GM12878 (cell line): Measurements from ENCODE around the gene STX12. TPM values are rescaled to one million over a fixed set of nuclear protein-coding genes. Genes with fewer than 3 reads are reported as not detected.

ENCODE experiments used
- ATAC-seq: fragments of 200-7000 bp; cut with Tn5 transposase; 3 replicates; pipeline ENCODE4 v1.9.1; 2020; ENCODE audit warnings: mild to moderate bottlenecking, moderate library complexity
- BruUV-seq: library from RNA; stranded (reverse); fragments of 400-500 nt; replicated peaks from 2 replicates; lab custom pipeline; 2021; lab: Mats Ljungman, UMichigan
- CTCF ChIA-PET: fragments of 300-600 bp; sonication (Branson Sonifier 250); formaldehyde crosslinking; extraction: SDS; loops from one replicate; lab custom pipeline; 2021; ENCODE audit warnings: inconsistent platforms; lab: Yijun Ruan, JAX
- POLR2A ChIA-PET: fragments of 350-600 bp; formaldehyde crosslinking; extraction: SDS; loops from one replicate; lab custom pipeline; 2021; ENCODE audit warnings: inconsistent platforms; lab: Charles Lee
- RAD21 ChIA-PET: fragments of 300-600 bp; sonication (Branson Sonifier 250); formaldehyde crosslinking; loops from one replicate; lab custom pipeline; 2023; ENCODE audit warnings: antibody characterized with exemption; ENCODE audit not compliant: unreplicated experiment; lab: Charles Lee
- SMC1A ChIA-PET: fragments of 300-600 bp; sonication (Branson Sonifier 250); formaldehyde crosslinking; loops from one replicate; lab custom pipeline; 2023; ENCODE audit not compliant: unreplicated experiment, uncharacterized antibody; lab: Charles Lee
- DNase-seq: peaks from one replicate; pipeline ENCODE4 v3.0.0-alpha.2; 2011; ENCODE audit warnings: low read depth, low spot score
- FAIRE-seq: peaks from 3 replicates; lab custom pipeline; 2011; peaks lifted over from hg19 to GRCh38; lab: Jason Lieb, UNC
- H2AFZ ChIP-seq: 2 replicates; pipeline ENCODE4 v1.6.0; 2011; ENCODE audit warnings: low read depth, low read length, control low read depth; ENCODE audit not compliant: control insufficient read depth
- H3K27ac ChIP-seq: 2 replicates; pipeline ENCODE4 v1.5.1; 2011; ENCODE audit warnings: control low read depth; ENCODE audit not compliant: control insufficient read depth, insufficient read depth
- H3K27me3 ChIP-seq, 2 experiments: replicated peaks in 1 of 2; 2 replicates each; pipeline versions ENCODE4 v1.6.0 to v1.6.1; 2011; ENCODE audit warnings: low read length in 1 of 2; ENCODE audit not compliant: control insufficient read depth in 2 of 2, insufficient read depth in 2 of 2
- H3K36me3 ChIP-seq, 2 experiments: 2 replicates each; pipeline ENCODE4 v1.5.1; 2011; ENCODE audit warnings: low read length in 1 of 2; ENCODE audit not compliant: control insufficient read depth in 2 of 2, insufficient read depth in 2 of 2
- H3K4me1 ChIP-seq: 2 replicates; pipeline ENCODE4 v1.6.1; 2011; ENCODE audit warnings: mild to moderate bottlenecking, low read length, moderate library complexity, mixed read lengths; ENCODE audit not compliant: control insufficient read depth, insufficient read depth
- H3K4me2 ChIP-seq: 2 replicates; pipeline ENCODE4 v1.6.0; 2011; ENCODE audit warnings: control low read depth; ENCODE audit not compliant: control insufficient read depth, insufficient read depth
- H3K4me3 ChIP-seq: fragments of 200-600 bp; sonication (generic); 2 replicates; pipeline ENCODE4 v1.5.1; 2016
- H3K79me2 ChIP-seq: 2 replicates; pipeline ENCODE4 v1.6.0; 2011; ENCODE audit warnings: low read length; ENCODE audit not compliant: control insufficient read depth, insufficient read depth
- H3K9ac ChIP-seq: 2 replicates; pipeline ENCODE4 v1.8.0; 2011; ENCODE audit warnings: low read length, control low read depth, mixed read lengths; ENCODE audit not compliant: control insufficient read depth, insufficient read depth
- H3K9me3 ChIP-seq: replicated peaks from 3 replicates; pipeline ENCODE4 v1.5.1; 2011; ENCODE audit warnings: mild to moderate bottlenecking, low read length; ENCODE audit not compliant: control insufficient read depth, insufficient read depth
- H4K20me1 ChIP-seq: 2 replicates; pipeline ENCODE4 v1.6.0; 2011; ENCODE audit not compliant: control insufficient read depth, insufficient read depth
- BHLHE40 ChIP-seq, 2 experiments: fragments of 450-650 bp in 1 of 2; IDR thresholded peaks; 2 replicates each; pipeline ENCODE4 v1.6.1; 2011 to 2017; ENCODE audit warnings: low read depth in 2 of 2, borderline replicate concordance in 1 of 2, improper control_type of control experiment in 1 of 2, low read length in 1 of 2, mild to moderate bottlenecking in 1 of 2
- DPF2 ChIP-seq: fragments of 450-650 bp; IDR thresholded peaks from 2 replicates; pipeline ENCODE4 v1.6.1; 2017; ENCODE audit warnings: mild to moderate bottlenecking
- E2F8 ChIP-seq: fragments of 450-650 bp; IDR thresholded peaks from 2 replicates; pipeline ENCODE4 v1.6.1; 2018; ENCODE audit warnings: mild to moderate bottlenecking, low read depth, moderate library complexity; ENCODE audit not compliant: partially characterized antibody
- EP300 ChIP-seq, 2 experiments: fragments of 150-350 bp in 1 of 2; IDR thresholded peaks; 2 replicates each; pipeline ENCODE4 v1.6.1; 2011 to 2012; ENCODE audit warnings: low read depth in 2 of 2, low read length in 2 of 2, borderline replicate concordance in 1 of 2, improper control_type of control experiment in 1 of 2, inconsistent platforms in 1 of 2; ENCODE audit not compliant: control insufficient read depth in 1 of 2
- KLF5 ChIP-seq: fragments of 450-650 bp; IDR thresholded peaks from 2 replicates; pipeline ENCODE4 v1.6.1; 2014; ENCODE audit warnings: mild to moderate bottlenecking; ENCODE audit not compliant: partially characterized antibody
- NFYB ChIP-seq: IDR thresholded peaks from 2 replicates; pipeline ENCODE4 v1.6.1; 2011; ENCODE audit warnings: low read depth, mild to moderate bottlenecking, low read length, improper control_type of control experiment, moderate library complexity; ENCODE audit not compliant: insufficient read depth
- RB1 ChIP-seq: fragments of 450-650 bp; formaldehyde crosslinking; IDR thresholded peaks from 2 replicates; pipeline ENCODE4 v1.6.1; 2017; ENCODE audit warnings: mild to moderate bottlenecking, borderline replicate concordance
- RUNX3 ChIP-seq: IDR thresholded peaks from 2 replicates; pipeline ENCODE4 v1.6.1; 2012; ENCODE audit warnings: low read length, inconsistent platforms
- SPI1 ChIP-seq: IDR thresholded peaks from 2 replicates; pipeline ENCODE4 v1.6.1; 2011; ENCODE audit warnings: low read depth, mild to moderate bottlenecking, low read length, moderate library complexity, borderline replicate concordance; ENCODE audit not compliant: insufficient read depth
- TCF3 ChIP-seq: IDR thresholded peaks from 2 replicates; pipeline ENCODE4 v1.6.1; 2012; ENCODE audit warnings: low read depth, mild to moderate bottlenecking, low read length, borderline replicate concordance; ENCODE audit not compliant: insufficient read depth
- YBX1 ChIP-seq: fragments of 450-650 bp; IDR thresholded peaks from 2 replicates; pipeline ENCODE4 v1.6.1; 2016; ENCODE audit warnings: antibody characterized with exemption
- ZNF274 ChIP-seq: IDR thresholded peaks from one replicate; pipeline ENCODE4 v1.8.0; 2011; ENCODE audit not compliant: insufficient read length, insufficient read depth
- WGBS: methylation state at CpG from one replicate; pipeline ENCODE4 v1.1.6; 2016; ENCODE audit warnings: low lambda C conversion rate; ENCODE audit not compliant: insufficient replicate concordance, insufficient coverage; ENCODE audit errors: missing lambda C conversion rate; 5-methylcytosine and 5-hydroxymethylcytosine counted together
- in situ Hi-C: fragments of 300-500 bp; cut with MboI; formaldehyde crosslinking; loops from 9 replicates; pipeline ENCODE4 v1.14.3; 2018; ENCODE audit warnings: mixed read lengths
- intact Hi-C: fragments of 100-400 bp; cut with micrococcal nuclease; formaldehyde crosslinking; loops from one replicate; pipeline ENCODE4 v1.14.2; 2022; ENCODE audit not compliant: unreplicated experiment
- polyA plus RNA-seq, 11 experiments: library from polyadenylated mRNA; depleted of rRNA in 4 of 11; unstranded in 6 of 11; stranded (reverse) in 5 of 11; fragments of >200 nt; fragmentation: Nextera tagmentation in 4 of 11; fragmentation: Illumina TruSeq in 1 of 11; extraction: Ambion mirVana in 4 of 11; extraction: Trizol in 1 of 11; gene quantifications; 1 replicate in 1 of 11; 2 replicates in 10 of 11; pipeline versions ENCODE4 v1.2.1 to v1.2.3, GENCODE V29; 2011 to 2016; ENCODE audit warnings: inconsistent platforms in 2 of 11, missing spikeins in 2 of 11, low read depth in 1 of 11
- total RNA-seq, 4 experiments: library from RNA; depleted of rRNA in 3 of 4; stranded (reverse); fragments of >200 nt in 3 of 4; fragmentation: Illumina TruSeq in 1 of 4; extraction: Trizol in 1 of 4; gene quantifications; 2 replicates each; pipeline versions ENCODE4 v1.2.1 to v1.2.3, GENCODE V29; 2013 to 2021

The STX12 gene
- total and polyA plus RNA-seq, 10 of the 15 experiments (the other 5 are each of a cell fraction or from before 2014, with no cell fraction given): 20.2 to 35.0 (median 28.1) TPM

GRCh38 chr1:27779122-27779521 lies 6.1 kb downstream of the STX12 start:
- Histone ChIP-seq H3K9me3 (no peaks in the 10 kb centered on the region), H3K4me2 (no peak overlapping the region), H3K9ac (no peak overlapping the region), H2AFZ (no peak overlapping the region), H3K27ac (no peak overlapping the region), H3K36me3 (peaks cover 0 to 8% of the 10 kb centered on the region in 2 experiments; a peak in 2 of 4 replicates), H3K4me1 (peaks cover 6% of the 10 kb centered on the region), H3K79me2 (peaks cover 66% of the 10 kb centered on the region), H4K20me1 (peaks cover 8% of the 10 kb centered on the region; the same call in 1 of the 2 replicates), H3K4me3 (no peak overlapping the region), H3K27me3 (no peaks in the 10 kb centered on the region)
- TF ChIP-seq ZNF274 (no peak), SPI1 (0 out of 2 replicates have a peak, but pooled peaks have one; percentile 2)
- DNase-seq (no peak), FAIRE-seq (no peak), ATAC-seq (0 out of 3 replicates have a peak, but pooled peaks have one; percentile 13)
- CTCF ChIA-PET: no interaction called here
- RAD21 ChIA-PET: interaction anchor here (0.6 kb wide), 1 partner anchor 109 kb away, joined by 3 read pairs; no protein-coding TSS in a partner anchor
- WGBS: 95% methylated on average over 4 of the region's 4 CpGs
- intact Hi-C loops: loop anchor here (10.0 kb wide), 1 partner anchor 466 kb away; no protein-coding TSS in a partner anchor
- POLR2A ChIA-PET: no interaction called here
- no TSS peak for BruUV-seq
- SMC1A ChIA-PET: interaction anchor here (0.8 to 1.2 kb wide), 2 partner anchors 24 to 109 kb away, joined by 3 to 4 read pairs; no protein-coding TSS in a partner anchor
- in situ Hi-C loops: no loop called here

- Histone ChIP-seq H3K27ac (no peak overlapping the region), H3K4me1 (no peaks in the 10 kb centered on the region; the same call in 1 of the 2 replicates), H3K9me3 (no peaks in the 10 kb centered on the region), H3K4me3 (no peak overlapping the region), H3K9ac (no peak overlapping the region), H2AFZ (no peak overlapping the region), H3K27me3 (no peaks in the 10 kb centered on the region), H3K79me2 (peaks cover 55% of the 10 kb centered on the region), H3K36me3 (peaks cover 0 to 4% of the 10 kb centered on the region in 2 experiments; a peak in 1 of 4 replicates), H4K20me1 (no peaks in the 10 kb centered on the region), H3K4me2 (no peak overlapping the region)
- ChIA-PET SMC1A (interaction anchor here (1.5 kb wide), 1 partner anchor 175 kb away, joined by 5 read pairs; no protein-coding TSS in a partner anchor), CTCF (interaction anchor here (2.0 kb wide), 1 partner anchor 113 kb away, joined by 7 read pairs; no protein-coding TSS in a partner anchor), RAD21 (no interaction called here), POLR2A (no interaction called here)
- FAIRE-seq (no peak), DNase-seq (no peak), ATAC-seq (no peak)
- intact Hi-C loops: no loop called here
- 79% methylated on average over 3 of the region's 3 CpGs for WGBS
- no TSS peak for BruUV-seq
- in situ Hi-C loops: no loop called here
- TF ChIP-seq EP300 (IDR thresholded peaks at IDR 0.05; ENCODE audit: borderline replicate concordance in 1 of 2, control insufficient read depth in 1 of 2, low read depth in 2 of 2, low read length in 2 of 2) (no peak), TCF3 (no peak), NFYB (no peak), DPF2 (no peak), RUNX3 (no peak), BHLHE40 (IDR thresholded peaks at IDR 0.05; ENCODE audit: borderline replicate concordance in 1 of 2, low read depth in 2 of 2, low read length in 1 of 2) (no peak), KLF5 (no peak), RB1 (no peak), YBX1 (no peak), E2F8 (no peak)
Observed at GRCh38 chr1:27782950-27783349, 9.9 kb downstream of the STX12 start.
